Choroid plexus epithelial cell (primary cell): ENCODE data around the gene SPATA7.

Experiments used
- DNase-seq: peaks from one replicate; pipeline ENCODE4 v3.0.0-alpha.2; 2010; ENCODE audit warnings: low read depth
- H3K4me3 ChIP-seq: 2 replicates; pipeline ENCODE4 v1.5.1; 2011; ENCODE audit warnings: low read depth, mild to moderate bottlenecking, control low read depth, low read length, moderate library complexity
- TF ChIP-seq, protein P1 (sequence below): conservative IDR thresholded peaks from 2 replicates; pipeline ENCODE4 v1.5.1; 2011; ENCODE audit warnings: low read depth, mild to moderate bottlenecking, control low read depth, inconsistent platforms, low read length, moderate library complexity

Gene SPATA7

DNA sequence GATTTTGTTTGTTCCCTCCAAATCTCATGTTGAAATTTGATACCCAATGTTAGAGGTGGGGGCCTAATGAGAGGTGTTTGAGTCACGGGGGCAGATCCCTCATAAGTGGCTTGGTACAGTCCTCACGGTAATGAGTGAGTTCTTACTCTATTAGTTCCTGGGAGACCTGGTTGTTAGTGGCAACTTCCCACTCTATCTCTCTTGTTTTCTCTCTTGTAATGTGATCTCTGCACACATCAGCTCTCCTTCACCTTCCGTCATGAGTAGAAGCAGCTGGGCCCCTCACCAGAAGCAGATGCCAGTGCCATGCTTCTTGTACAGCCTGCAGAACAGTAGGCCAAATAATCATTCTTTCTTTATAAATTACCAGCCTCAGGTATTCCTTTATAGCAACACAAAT, 32.8 kb upstream of the SPATA7 start:
- DNase-seq: no peak
- TF ChIP-seq, protein P1, sequence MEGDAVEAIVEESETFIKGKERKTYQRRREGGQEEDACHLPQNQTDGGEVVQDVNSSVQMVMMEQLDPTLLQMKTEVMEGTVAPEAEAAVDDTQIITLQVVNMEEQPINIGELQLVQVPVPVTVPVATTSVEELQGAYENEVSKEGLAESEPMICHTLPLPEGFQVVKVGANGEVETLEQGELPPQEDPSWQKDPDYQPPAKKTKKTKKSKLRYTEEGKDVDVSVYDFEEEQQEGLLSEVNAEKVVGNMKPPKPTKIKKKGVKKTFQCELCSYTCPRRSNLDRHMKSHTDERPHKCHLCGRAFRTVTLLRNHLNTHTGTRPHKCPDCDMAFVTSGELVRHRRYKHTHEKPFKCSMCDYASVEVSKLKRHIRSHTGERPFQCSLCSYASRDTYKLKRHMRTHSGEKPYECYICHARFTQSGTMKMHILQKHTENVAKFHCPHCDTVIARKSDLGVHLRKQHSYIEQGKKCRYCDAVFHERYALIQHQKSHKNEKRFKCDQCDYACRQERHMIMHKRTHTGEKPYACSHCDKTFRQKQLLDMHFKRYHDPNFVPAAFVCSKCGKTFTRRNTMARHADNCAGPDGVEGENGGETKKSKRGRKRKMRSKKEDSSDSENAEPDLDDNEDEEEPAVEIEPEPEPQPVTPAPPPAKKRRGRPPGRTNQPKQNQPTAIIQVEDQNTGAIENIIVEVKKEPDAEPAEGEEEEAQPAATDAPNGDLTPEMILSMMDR: no peak
- no peak overlapping the region for H3K4me3 ChIP-seq

GRCh38 chr14:88354358-88354757, 31.1 kb upstream of the SPATA7 start:
- H3K4me3 ChIP-seq: no peak overlapping the region
- DNase-seq: no peak
- TF ChIP-seq, protein P1: no peak

- TF ChIP-seq, protein P1: no peak
- H3K4me3 ChIP-seq: no peak overlapping the region
- no peak for DNase-seq
These were observed 26.0 kb upstream of the SPATA7 start for GRCh38 chr14:88359500-88359899.

- TF ChIP-seq, protein P1: no peak
- no peak overlapping the region for H3K4me3 ChIP-seq
- no peak for DNase-seq
These were observed 21.8 kb upstream of the SPATA7 start for GRCh38 chr14:88363644-88364043.

GRCh38 chr14:88364710-88365413, 20.6 kb upstream of the SPATA7 start:
- TF ChIP-seq, protein P1: no peak
- DNase-seq: no peak
- H3K4me3 ChIP-seq: no peak overlapping the region

DNA sequence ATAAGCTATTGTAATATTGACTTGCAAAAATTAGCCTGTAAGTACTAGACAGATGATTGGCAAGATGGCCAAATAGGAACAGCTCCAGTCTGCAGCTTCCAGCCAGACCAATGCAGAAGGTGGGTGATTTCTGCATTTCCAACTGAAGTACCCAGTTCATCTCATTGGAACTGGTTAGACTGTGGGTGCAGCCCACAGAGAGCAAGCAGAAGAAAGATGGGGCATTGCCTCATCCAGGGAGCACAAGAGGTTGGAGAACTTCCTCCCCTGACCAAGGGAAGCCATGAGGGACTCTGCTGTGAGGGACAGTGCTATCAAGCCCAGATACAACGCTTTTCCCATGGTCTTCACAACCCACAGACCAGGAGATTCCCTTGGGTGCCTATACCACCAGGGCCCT, 16.0 kb upstream of the SPATA7 start:
- H3K4me3 ChIP-seq: no peak overlapping the region
- TF ChIP-seq, protein P1: no peak
- DNase-seq: no peak

DNA sequence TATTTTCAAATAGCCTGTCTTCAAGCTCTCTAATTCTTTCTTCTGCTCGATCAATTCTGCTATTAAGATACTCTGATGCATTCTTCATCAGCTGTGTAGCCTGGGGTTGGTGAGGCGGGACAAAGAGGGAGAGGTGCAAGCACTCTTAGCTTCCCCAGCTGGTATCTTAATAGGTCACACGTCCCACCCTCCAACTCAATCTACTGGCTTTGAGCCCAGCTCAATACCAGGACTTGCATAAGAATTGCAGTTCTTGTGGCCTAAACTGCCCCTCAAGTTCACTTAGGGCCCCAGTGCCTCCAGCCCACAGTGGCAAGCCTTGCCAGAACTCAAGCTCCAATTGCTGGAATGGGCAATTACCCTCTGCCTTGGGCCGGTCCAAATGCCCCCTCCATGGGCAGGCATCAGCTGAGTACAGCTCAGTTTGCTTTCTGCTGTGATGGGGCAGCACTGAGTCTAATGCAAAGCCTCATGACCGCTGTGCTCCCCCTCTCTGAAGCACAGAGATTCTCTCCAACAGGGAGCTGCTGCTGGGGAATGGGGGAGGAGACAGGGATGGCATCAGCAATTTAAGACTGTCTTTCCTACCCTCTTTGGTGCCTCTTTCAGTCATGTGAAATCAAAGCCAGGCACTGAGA, 5.6 kb upstream of the SPATA7 start:
- no peak for DNase-seq
- TF ChIP-seq, protein P1: no peak
- H3K4me3 ChIP-seq: no peak overlapping the region
